Breast epithelium (tissue), 4 donors: Measurements from ENCODE around the gene CCDC66. TPM values are rescaled to one million over a fixed set of nuclear protein-coding genes. Genes with fewer than 3 reads are reported as not detected.

ENCODE experiments used
- DNase-seq, 2 donors: peaks; one replicate each; pipeline ENCODE4 v3.0.0-alpha.2; 2019; ENCODE audit warnings: low spot score in 2 of 2
- H3K27ac ChIP-seq, 2 donors: fragments of 200-600 bp; sonication (generic) in 1 of 2; one replicate each; pipeline ENCODE4 v1.5.1; 2016 to 2019; ENCODE audit warnings: mild to moderate bottlenecking in 1 of 2
- H3K27me3 ChIP-seq, 2 donors: fragments of 200-600 bp; sonication (generic) in 1 of 2; one replicate each; pipeline versions ENCODE4 v1.5.1 to v1.6.0; 2017 to 2019; ENCODE audit warnings: control low read depth in 1 of 2, mild to moderate bottlenecking in 1 of 2
- H3K36me3 ChIP-seq: fragments of 200-600 bp; one replicate; pipeline ENCODE4 v1.5.1; 2019
- H3K4me1 ChIP-seq, 2 donors: fragments of 200-600 bp; sonication (generic); one replicate each; pipeline ENCODE4 v1.5.1; 2016 to 2019; ENCODE audit warnings: control low read depth in 1 of 2
- H3K4me3 ChIP-seq, 3 donors: fragments of 200-600 bp; sonication (generic); 1 replicate in 2 of 3; 2 replicates in 1 of 3; pipeline ENCODE4 v1.5.1; 2016 to 2019; ENCODE audit warnings: mild to moderate bottlenecking in 3 of 3, moderate library complexity in 2 of 3
- H3K9me3 ChIP-seq, 2 donors: fragments of 200-600 bp; sonication (generic) in 1 of 2; one replicate each; pipeline ENCODE4 v1.5.1; 2016 to 2019; ENCODE audit warnings: control low read depth in 1 of 2
- CTCF ChIP-seq, 3 donors: fragments of 450-650 bp; IDR thresholded peaks; one replicate each; pipeline ENCODE4 v1.5.1; 2016 to 2017; ENCODE audit warnings: antibody characterized with exemption in 3 of 3, mild to moderate bottlenecking in 3 of 3, moderate library complexity in 3 of 3
- POLR2A ChIP-seq: fragments of 450-650 bp; IDR thresholded peaks from one replicate; pipeline ENCODE4 v1.6.1; 2016; ENCODE audit warnings: antibody characterized with exemption, mild to moderate bottlenecking, moderate library complexity
- POLR2AphosphoS5 ChIP-seq, 3 donors: sonication (generic); formaldehyde crosslinking; IDR thresholded peaks; one replicate each; pipeline ENCODE4 v1.6.1; 2017; ENCODE audit warnings: antibody characterized with exemption in 3 of 3
- intact Hi-C: fragments of 100-400 bp; cut with DNase I; formaldehyde crosslinking; loops from one replicate; pipeline ENCODE4 v1.15.1; 2023; ENCODE audit warnings: low total_unique reads
- total RNA-seq, 3 donors: library from RNA; depleted of rRNA; stranded (reverse); fragments of >200 nt; gene quantifications; one replicate each; pipeline ENCODE4 v1.1.0, GENCODE V29; 2016

Gene CCDC66
- total RNA-seq, 3 donors from 2014 or later, result 34.6 to 67.0 (median 50.8) TPM

- no peaks in the 10 kb centered on the region for H3K4me1 ChIP-seq
- intact Hi-C loops, result no loop called here
- H3K9me3 ChIP-seq, result no peaks in the 10 kb centered on the region
- H3K36me3 ChIP-seq, result no peaks in the 10 kb centered on the region
- TF ChIP-seq POLR2AphosphoS5 (IDR thresholded peaks at IDR 0.05) (no peak), CTCF (IDR thresholded peaks at IDR 0.05) (no peak), POLR2A (no peak)
- H3K27me3 ChIP-seq, result no peaks in the 10 kb centered on the region
- no peak overlapping the region for H3K27ac ChIP-seq
- no peak for DNase-seq
- H3K4me3 ChIP-seq, result no peak overlapping the region
Measured at GRCh38 chr3:56630966-56631365, 74.0 kb downstream of the CCDC66 start.

- no peak for DNase-seq
- Histone ChIP-seq H3K36me3 (no peaks in the 10 kb centered on the region), H3K4me3 (no peak overlapping the region), H3K9me3 (no peaks in the 10 kb centered on the region), H3K27ac (no peak overlapping the region), H3K27me3 (no peaks in the 10 kb centered on the region), H3K4me1 (no peaks in the 10 kb centered on the region)
- intact Hi-C loops, result no loop called here
- TF ChIP-seq POLR2A (no peak), POLR2AphosphoS5 (IDR thresholded peaks at IDR 0.05) (no peak)
Measured at GRCh38 chr3:56633181-56633580, 76.2 kb downstream of the CCDC66 start.

- DNase-seq, result no peak
- H3K9me3 ChIP-seq, result no peaks in the 10 kb centered on the region
- H3K27ac ChIP-seq, result no peak overlapping the region
- H3K36me3 ChIP-seq, result no peaks in the 10 kb centered on the region
- TF ChIP-seq CTCF (IDR thresholded peaks at IDR 0.05) (no peak), POLR2A (no peak), POLR2AphosphoS5 (IDR thresholded peaks at IDR 0.05) (no peak)
- no peaks in the 10 kb centered on the region for H3K27me3 ChIP-seq
- H3K4me3 ChIP-seq, result no peak overlapping the region
- intact Hi-C loops, result no loop called here
- no peaks in the 10 kb centered on the region for H3K4me1 ChIP-seq
Measured at GRCh38 chr3:56633602-56634535, 76.9 kb downstream of the CCDC66 start.

GRCh38 chr3:56645407-56645806 lies 88.4 kb downstream of the CCDC66 start:
- peaks cover 7% of the 10 kb centered on the region for H3K36me3 ChIP-seq
- intact Hi-C loops, result no loop called here

GRCh38 chr3:56654460-56654859 lies 97.5 kb downstream of the CCDC66 start:
- no peak for TF ChIP-seq POLR2A
- no peak for TF ChIP-seq POLR2AphosphoS5 (IDR thresholded peaks at IDR 0.05)
- no peak for DNase-seq
- Histone ChIP-seq H3K4me3 (no peak overlapping the region), H3K27me3 (no peaks in the 10 kb centered on the region), H3K9me3 (peaks cover 0 to 9% of the 10 kb centered on the region in 2 donors), H3K4me1 (no peaks in the 10 kb centered on the region), H3K27ac (no peak overlapping the region), H3K36me3 (peaks cover 15% of the 10 kb centered on the region)
- intact Hi-C loops, result no loop called here

More at GRCh38 chr3:56645407-56645806, 88.4 kb downstream of the CCDC66 start:
- Histone ChIP-seq H3K27ac (no peak overlapping the region), H3K9me3 (no peaks in the 10 kb centered on the region), H3K4me1 (no peaks in the 10 kb centered on the region), H3K27me3 (no peaks in the 10 kb centered on the region), H3K4me3 (no peak overlapping the region)
- TF ChIP-seq CTCF (IDR thresholded peaks at IDR 0.05) (no peak), POLR2AphosphoS5 (IDR thresholded peaks at IDR 0.05) (no peak), POLR2A (no peak)
- DNase-seq, result no peak

- peaks cover 15% of the 10 kb centered on the region for H3K36me3 ChIP-seq
- intact Hi-C loops, result no loop called here
- no peak for DNase-seq
- H3K4me3 ChIP-seq, result no peak overlapping the region
- TF ChIP-seq POLR2AphosphoS5 (IDR thresholded peaks at IDR 0.05), result no peak
- TF ChIP-seq POLR2A, result no peak
- TF ChIP-seq CTCF (IDR thresholded peaks at IDR 0.05), result no peak
- no peak overlapping the region for H3K27ac ChIP-seq
- H3K27me3 ChIP-seq, result no peaks in the 10 kb centered on the region
- H3K9me3 ChIP-seq, result peaks cover 0 to 9% of the 10 kb centered on the region in 2 donors
- no peaks in the 10 kb centered on the region for H3K4me1 ChIP-seq
Measured at GRCh38 chr3:56655709-56656108, 98.7 kb downstream of the CCDC66 start.
